Activated CD4-positive, alpha-beta T cell treated with anti-CD3 and anti-CD28 coated beads, Interleukin-2, amount 50 U/mL, for 4 hours (primary cell): ENCODE data around the gene NEK9.
"Not testable (repeated sequence)": the region's sequence is repeated elsewhere in the genome, so short reads cannot be mapped to it uniquely, and the experiment has no call there.

ENCODE experiments used
- DNase-seq, 2 experiments: peaks; one replicate each; pipeline ENCODE4 v3.0.0-alpha.2; 2020

NEK9 gene

DNA sequence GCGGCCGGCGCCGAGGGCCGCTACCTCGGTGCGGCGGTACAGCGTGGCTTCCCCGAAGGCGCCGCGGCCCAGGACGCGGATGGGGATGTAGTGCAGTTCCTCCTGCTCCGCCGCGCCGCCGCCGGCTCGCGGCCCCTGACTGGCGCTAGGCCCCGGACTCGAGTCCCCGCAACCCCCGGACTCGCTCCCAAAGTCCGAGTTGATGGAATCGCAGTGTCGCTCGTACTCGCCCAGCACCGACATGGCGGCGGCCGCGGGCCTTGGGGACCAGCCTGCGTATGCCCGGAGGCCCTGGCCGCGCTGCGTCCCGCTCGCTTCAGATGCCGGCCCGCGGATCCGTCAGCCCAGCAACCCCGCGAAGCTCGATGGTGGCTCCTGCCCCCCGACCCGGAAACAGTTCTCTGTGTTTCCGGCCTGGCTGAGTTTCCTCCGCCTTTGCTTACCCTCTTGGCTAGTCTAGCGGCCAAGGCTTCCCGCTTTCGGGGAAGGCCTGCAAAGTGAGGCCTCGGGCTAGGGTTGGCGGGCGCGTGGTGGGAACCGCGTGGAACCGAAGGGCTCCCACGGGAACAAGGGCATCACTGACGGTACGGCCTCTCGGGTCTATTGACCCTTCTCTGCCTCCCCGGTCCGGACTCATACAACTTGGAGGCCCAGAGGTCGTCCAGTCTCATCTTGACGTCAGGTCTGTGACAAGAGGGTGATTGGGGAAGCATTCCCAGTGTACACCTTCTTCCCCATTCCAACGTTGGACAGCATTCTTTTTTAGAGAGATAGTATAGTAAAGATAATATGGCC, at the start of gene NEK9:
NEK9 (minus strand) TSS at position 370 of the 795 bp plus-strand sequence; CDS start at position 243, 127 bp downstream.
- peak; percentile 85 to 88 for DNase-seq

DNA sequence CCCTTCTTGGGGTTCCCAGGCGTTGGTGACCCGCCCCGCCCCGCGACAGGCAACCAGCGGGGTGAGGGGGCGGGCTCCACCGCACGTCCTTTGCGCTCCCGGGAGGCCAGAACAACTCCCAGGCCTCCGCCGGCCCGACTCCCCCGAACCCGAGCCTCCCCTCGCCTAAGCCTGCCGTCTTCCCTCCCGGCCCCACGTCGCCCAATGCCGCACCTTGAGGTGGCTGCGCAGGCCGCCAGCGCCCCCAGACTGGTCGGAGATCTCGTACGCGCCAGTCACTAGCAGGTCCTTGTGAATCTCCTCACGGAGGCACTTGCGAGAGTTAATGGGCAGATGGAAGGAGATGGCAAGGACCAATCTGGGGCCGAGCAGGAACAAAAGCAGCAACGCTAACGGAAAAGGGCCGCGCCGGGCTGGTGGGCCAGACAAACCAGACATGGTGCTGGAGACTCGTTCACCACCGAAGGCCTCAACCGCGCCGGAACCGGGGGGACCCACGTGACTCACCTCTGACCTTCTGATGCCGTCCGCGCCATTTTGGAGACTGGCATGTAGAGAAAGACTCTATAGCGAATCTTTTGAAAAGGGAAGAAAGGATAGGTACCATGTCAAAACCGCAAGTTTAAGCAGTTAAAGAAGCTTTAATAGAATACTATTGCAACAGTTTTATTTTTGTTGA, 49.4 kb upstream of the NEK9 start, which contains the start of gene TMED10:
TMED10 (minus strand) TSS at position 471 of the 679 bp plus-strand sequence; CDS start at position 438, 33 bp downstream.
- DNase-seq = peak; percentile 87 to 88

DNA sequence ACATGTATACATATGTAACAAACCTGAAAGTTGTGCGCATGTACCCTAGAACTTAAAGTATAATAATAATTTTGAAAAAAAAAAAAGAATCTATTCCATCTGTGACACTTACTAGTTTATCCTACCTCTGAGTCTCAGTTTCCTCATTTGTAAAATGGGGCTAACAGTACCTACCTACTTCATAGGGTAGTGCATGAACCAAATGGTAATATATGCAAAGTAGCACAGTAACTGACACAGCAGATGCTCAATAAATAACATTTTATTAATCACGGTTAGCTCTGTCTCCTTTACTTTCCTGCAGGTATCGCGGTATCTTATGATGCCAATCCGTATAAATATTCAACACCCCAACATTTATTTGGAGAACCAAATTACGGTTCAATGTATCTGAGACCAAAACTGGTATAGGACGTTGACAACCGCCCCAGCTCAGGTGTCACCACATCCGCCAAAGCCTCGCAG, 48.9 kb upstream of the NEK9 start:
- no peak for DNase-seq

DNA sequence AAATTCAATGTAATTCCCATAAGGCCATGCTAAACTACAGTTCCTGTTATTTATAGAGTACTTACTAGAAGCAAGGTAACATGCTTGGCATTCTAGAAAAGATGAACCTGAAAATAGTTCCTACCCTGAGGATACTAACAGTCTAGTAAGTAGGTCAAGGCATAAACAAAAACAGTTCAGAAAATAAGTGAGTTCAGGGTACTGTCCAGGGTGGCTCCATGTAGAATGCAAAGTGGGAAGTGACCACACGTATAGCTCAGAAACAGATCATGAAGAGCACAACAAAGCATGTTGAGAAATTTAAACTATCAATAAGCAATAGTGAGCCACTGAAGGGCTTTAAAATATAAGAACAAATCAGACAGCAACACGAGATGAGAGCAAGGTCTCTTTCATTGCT, 47.2 kb upstream of the NEK9 start:
- no peak for DNase-seq

DNA sequence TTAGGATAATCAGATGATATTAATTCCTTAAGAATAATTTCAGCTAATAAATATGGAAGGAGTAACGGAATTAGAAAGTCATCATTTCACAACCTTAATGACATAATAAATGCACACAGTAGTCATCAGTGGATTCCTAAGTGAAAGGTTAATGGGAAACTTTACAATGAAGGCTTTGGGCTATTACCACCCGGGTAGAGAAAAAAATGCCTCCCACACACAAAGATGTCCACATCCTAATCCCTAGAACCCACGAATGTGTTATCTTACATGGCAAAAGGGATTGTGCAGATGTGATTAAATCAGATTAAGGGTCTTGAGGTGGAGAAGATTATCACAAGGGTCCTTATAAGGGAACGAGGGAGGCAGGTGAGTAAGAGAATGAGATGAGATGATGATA, 43.9 kb upstream of the NEK9 start:
- DNase-seq = no peak

DNA sequence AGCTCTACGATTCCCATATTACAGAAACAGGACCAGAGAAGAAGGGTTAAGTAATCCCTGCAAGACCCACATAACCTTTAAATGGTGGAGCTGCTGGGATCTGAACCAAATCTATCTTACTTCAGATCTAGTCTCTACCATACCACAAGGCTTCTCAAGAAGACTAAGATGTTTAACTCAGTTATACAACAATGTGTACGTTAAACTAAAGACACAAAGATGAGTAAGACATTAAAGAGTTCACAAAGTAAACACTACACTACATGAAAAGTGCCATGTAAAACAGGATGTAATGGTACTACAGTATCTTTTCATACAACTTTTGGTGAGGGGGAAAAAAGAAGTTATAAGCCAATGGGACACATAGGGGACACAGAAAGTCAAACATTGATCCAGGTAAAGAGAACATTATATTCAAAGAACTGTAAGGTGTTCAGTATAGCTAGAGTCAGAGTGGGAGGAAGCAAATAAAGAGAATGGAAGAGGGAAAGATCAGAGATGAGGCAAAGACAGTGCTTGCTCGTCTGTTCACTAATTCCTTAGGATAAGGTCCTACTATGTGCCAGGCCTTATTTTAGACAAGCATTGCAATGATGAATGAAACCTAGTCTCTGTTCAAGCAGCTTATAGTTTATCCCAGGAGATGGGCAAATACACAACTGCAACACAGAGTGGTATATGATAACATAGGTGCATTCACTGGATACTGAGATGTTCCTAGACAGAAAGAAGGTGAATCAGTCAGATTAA, 41.9 kb upstream of the NEK9 start:
- no peak for DNase-seq

DNA sequence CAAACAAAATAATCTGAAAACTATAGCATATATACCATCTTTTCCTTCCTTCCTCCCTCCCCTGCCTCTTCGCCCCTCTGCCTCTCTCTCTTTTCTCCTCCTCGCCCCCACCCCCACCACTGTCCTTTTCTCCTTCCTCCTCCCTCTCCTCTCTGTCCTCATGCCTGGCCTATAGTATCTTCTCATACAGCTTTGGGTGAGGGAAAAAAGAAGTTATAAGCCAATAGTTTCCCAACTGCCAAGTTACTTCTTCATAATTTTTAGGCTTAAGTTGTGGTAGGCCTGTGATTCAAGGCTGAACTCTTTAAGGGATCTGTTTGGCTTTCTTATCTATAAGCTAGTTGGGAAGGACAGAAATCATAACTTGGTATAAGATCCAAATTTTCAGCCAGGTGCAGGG, 40.5 kb upstream of the NEK9 start:
- no peak for DNase-seq

DNA sequence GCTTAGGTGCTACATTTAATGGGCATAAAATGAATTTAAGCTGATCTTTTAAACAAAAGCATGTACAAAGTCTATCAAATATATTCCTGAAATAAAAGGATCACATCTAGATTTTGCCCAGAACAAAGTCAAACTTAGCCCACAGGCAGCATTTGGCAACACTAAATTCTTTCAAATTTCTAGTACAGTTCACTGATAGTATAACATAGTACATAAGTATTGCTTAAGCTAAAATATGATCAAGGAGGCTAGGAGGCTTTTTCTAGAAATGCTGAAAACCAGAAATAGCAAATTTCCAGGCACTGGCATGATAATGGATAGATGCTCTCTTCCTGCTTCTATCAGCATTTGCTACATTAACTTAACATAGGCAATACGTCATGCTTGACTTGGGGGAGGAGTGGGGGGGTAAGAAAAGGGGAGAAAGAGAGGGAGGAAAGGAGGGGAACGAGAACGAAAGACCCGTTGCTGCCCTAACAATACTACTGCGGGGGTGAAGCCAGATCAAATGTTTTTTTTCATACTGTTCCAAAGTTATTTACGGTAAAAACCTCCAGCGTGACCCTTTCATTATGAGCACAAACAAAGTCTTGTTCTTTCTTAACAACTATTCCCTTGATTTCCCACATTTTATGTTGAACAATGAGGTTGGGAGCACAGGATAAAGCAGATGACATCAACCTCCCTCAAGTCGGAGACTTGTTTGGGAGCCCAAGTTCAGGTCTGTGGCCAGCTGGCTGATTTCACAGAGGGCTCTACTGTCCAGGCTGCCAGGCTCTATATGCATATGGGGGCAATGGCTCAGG, 38.9 kb upstream of the NEK9 start:
- no peak for DNase-seq

DNA sequence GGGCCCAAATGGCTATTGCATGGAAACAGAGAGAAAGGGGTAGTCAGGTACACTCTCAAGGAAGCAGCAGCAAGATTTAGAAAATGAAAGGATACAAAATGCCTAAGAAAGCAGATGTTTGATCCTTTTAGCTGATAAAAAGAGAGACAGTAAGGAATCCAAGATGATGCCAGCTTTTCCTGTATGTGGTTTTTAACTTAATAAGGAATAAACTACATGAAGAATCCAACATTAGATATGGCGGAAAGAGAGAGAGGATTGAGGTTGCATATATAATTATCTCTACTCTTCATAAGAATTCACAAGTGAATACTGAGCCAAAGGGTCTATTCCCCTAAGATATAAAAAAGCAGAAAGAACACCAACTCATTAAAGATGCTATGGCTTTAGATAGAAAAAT, 38.0 kb upstream of the NEK9 start:
- no peak for DNase-seq

DNA sequence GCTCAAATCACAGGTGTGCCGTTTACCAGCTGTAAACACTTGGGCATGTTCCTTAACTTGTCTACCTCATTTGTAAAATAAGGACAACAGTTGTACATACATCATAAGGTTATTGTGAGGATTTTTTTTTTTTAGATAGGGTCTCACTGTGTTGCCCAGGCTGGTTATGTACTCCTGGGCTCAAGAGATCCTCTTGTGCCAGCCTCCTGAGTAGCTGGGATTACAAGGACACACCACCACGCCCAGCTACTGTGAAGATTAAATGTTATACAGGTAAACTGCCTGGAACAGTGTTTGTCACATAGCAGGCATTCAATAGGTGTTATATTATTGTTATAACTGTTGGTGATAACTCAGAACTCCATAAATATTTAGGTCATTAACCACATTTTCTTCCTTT, 36.8 kb upstream of the NEK9 start:
- DNase-seq = no peak

DNA sequence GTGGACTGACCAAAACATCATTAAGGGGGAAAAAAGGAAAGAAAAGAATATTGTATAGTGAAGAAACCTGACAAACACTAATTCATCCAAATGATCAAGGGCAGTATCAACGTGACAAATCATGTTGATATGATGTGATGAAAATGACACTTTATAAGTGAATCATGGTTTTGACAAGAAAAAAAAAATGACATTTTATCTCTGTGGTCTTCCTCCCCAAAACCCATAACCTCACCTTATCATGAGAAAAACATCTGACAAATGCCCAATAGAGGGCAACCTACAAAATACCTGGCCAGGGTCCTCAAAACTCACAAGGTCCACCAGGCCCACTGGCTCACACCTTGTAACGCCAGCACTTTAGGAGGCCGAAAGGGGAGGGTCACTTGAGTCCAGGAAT, 35.8 kb upstream of the NEK9 start:
- DNase-seq = no peak

DNA sequence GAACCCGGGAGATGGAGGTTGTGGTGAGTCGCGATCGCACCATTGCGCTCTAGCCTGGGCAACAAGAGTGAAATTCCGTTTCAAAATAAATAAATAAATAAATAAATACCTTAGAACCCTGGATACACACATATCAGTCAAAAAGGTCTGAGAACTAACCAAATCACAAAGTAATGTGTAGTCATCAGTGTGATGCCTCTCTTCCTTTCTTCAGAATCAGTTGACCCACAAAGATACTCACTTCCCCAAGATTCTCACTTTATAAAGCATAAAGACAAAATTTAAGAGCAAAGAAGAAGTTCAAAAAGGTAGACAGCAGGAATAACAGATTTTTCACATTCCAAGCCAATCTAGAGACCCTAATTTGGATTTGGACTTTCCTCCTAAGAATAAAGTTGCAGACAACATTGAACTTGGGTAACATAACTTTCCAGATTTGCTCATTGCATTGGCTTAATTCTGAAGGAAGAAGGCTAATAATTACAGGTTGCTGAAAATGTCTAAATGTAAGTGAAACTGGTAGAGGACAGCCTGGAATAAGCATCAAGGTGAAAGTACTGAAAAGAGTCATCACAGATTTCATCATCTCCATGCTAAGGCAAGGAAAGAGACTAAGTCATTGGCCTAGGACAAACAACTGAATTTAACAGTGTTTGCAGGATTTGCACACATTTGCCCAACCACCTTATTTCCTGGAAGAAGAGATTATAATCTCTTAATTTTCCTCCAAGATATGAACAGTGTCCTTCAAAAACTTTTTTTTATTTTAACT, 32.2 kb upstream of the NEK9 start:
- DNase-seq = no peak

DNA sequence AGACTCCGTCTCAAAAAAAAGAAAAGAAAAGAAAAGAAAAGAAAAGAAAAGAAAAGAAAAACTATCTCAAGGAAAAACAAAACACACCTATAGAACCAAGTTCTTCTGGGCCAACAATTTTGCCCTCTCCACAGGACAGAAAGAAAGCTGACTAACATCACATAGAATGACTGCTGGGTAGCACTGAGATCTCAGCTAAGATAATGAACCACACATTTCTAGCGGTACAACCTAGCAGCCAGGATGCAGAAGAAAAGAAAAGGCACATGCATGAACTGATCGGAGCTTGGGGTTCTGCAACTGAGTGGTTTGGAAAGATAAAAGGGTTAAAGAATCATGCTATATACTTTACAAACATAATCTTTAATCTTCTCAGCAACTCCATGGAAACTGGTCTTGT, 30.1 kb upstream of the NEK9 start:
- DNase-seq = no peak

DNA sequence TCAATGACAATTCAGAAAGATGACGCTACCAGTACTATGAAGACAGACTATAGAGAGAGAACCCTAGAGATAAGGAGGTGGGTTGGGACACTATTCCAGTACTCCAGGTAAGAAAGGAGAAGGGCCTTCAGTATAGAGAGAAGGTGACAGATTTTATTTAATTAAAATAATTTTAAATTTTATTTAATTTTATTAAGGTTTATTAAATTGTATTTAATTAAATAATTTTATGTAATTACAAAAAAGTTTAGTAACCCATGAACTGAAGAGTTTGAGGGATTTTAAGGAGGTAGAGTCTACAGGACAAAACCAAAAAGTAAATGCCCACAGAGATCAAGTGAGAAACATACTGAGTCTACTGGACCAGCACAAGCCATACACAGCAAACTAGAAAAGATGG, 29.3 kb upstream of the NEK9 start:
- DNase-seq = no peak

DNA sequence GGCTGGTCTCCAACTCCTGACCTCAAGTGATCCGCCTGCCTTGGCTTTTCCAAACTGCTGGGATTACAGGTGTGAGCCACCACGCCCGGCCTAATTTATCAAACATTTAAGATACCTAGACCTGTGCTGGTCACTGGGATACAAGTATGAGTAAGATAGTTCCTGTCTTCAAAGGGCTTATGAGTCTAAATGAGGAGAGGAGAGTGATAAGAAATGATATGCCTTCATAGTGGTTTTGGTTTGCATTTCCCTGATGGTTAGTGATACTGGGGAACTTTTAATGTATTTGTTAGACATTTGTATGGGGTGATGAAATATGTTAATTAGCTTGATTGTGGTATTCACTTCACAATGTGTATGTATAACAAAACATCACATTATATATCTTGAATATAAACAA, 28.3 kb upstream of the NEK9 start:
- no peak for DNase-seq

DNA sequence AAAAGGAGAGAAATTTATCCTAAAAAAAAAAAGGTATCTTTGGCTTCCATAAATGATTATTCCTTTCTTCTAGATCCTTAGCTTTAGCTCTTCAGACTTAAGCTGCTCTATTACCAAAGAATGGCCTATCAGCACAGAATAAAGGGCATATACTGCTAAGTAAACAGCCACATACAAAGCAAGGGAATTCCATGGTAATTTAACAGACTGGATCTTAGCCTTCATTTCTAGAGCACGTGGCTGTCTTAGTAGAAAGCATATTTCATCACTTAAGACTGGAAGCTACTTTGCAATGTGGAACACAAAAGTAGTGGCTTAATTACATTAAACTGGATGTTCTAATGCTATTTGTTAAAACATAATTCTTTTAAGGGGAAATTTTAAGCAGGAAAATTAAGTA, 26.4 kb upstream of the NEK9 start:
- no peak for DNase-seq

DNA sequence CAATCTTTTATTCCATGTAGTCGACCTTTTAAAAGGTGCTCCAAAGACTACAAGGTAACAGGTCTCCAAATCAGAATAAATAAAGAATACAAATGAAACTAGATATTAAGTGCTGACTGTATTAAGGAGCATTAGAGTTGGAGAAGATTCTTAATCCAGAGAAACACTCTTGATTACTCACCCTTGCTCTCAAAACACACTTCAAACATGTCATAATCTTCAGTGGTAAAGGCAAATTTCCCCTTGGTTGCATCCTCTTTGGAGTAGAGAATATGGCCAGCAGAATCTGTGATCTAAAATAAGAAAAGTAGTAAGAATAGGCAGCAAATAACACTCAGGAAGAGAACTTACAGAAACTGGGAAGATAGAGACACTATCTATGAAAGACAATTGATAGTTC, 25.0 kb upstream of the NEK9 start:
- DNase-seq = no peak

DNA sequence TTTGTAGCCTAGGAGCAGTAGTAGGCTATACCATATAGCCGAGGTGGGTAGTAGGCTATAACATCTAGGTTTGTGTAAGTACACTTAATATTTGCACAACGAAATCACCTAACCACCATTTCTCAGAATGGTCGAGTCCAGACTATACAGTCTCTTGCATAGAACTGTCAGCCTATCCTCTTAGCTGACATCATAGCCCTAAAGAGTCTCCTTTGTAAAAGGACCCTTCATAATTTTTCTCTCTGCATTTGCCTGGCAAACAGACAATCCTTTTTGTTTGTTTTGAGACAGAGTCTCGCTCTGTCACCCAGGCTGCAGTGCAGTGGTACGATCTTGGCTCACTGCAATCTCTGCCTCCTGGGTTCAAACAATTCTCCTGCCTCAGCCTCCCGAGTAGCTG, 23.8 kb upstream of the NEK9 start:
- DNase-seq = not testable (repeated sequence)

DNA sequence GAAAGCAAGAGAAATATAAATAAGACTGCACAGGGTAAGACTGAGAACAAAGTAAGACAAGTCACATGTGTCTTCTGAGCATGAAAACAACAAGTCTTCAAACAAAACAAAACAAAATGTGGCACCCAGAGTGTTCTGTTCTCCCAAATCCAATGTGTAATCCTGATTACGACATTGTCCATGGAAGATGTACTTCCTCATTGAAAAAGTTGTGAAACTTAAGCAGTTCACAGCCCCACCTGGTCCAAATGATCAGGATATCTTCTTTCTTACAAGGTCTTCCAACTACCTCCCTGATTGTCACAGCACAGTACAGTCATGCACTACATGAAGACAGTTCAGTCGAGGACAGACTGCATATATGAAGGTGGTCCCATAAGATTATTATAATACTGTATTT, 23.3 kb upstream of the NEK9 start:
- DNase-seq = no peak

DNA sequence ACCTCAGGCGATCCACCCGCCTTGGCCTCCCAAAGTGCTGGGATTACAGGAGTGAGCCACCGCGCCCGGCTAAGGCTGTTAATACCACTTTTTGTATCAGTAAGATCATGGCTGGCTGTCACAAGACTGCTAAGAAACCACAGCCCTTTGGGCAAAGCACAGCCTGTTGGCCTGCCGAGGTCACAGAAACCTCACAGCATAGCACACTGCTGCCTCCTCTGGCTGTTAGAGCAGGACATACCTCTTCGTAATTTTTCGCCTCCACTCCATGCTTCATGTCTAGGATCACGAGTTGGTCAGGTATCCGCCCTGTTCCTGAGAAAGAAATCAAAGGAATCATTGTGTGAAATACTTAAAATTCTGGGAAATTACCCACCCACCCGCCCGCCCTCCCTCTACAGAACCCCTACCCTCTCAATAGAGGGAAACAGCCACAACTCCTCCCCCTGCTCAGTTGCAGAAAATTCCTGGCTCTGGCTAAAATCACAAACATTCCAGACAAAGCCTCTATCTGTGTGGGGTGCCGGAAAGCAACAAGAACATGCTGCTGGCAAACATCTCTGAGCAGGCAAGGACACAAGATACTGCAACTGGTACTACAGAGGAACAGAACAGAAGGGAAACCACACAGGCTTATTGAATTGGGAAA, 20.7 kb upstream of the NEK9 start:
- DNase-seq = no peak

DNA sequence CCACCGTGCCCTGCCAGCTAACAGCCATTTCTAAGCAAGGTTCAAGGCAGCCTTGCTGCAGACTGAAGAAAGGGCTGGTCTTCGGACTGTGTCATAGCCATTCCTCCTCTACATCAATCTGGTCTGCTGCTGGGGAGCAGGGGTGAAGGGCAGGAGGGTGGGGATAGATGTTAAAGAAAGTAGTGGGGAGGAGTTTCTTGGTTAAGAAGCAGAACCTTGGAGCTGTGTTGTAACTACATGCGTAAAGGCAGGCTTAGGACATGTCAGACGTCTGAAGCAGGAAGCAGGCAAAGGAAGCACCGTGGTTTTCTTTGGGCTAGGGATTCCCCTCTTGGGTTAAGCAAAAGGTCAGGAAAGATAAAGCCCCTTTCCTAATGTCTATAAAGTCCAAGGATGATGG, 18.1 kb upstream of the NEK9 start:
- no peak for DNase-seq
